Erythroblast (primary cell): Measurements from ENCODE around the gene NANOS1.

Experiments used
- GATA1 ChIP-seq: IDR thresholded peaks from 2 replicates; pipeline ENCODE4 v1.6.1; 2011; ENCODE audit warnings: low read depth, mild to moderate bottlenecking, control low read depth, low read length, moderate library complexity
- POLR2A ChIP-seq: IDR thresholded peaks from 2 replicates; pipeline ENCODE4 v1.6.1; 2011; ENCODE audit warnings: mild to moderate bottlenecking, low read length

GRCh38 chr10:119025776-119026175, 3.7 kb upstream of the NANOS1 start:
- TF ChIP-seq POLR2A (no peak), GATA1 (no peak)
